ENCODE measurements around the gene AASDHPPT. TPM values are rescaled to one million over a fixed set of nuclear protein-coding genes. Genes with fewer than 3 reads are reported as not detected.

AASDHPPT gene
- polyA plus RNA-seq, 1 donor from 2014 or later = 322 TPM

DNA sequence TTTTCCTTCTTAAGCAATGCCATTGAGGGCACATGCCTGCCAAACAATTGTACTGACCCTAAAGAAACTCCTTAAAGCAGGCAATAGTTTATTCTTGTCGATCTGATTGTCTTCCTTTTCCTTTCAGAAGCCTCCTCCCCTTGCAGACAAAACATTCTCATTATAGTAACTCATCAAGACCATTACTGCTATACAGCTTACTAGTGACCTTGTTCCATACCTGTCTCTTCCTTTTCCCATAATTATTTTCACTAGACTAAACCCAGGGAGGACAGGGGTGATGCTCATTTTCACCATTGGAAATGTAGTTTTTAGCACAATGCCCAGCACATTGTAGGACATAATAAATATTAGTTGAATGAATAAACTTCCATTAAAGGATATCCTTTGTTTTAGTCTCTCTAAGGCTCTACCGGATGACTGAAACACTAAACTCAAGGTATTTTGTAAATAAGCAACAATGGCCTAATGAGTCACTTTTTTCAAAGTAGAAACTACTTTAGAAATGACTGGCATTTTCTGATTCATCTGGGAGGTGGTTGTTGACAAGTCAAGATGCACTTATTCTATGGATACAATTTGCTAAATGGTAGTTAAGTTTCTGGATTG, 46.2 kb upstream of the AASDHPPT start:
- Histone ChIP-seq H3K9me3 (ENCODE audit: low read length) (no peaks in the 10 kb centered on the region), H3K9ac (ENCODE audit: low read length) (no peak overlapping the region), H2AFZ (ENCODE audit: low read depth, low read length) (no peak overlapping the region), H3K27ac (ENCODE audit: low read length) (no peak overlapping the region), H4K20me1 (ENCODE audit: insufficient read depth) (no peaks in the 10 kb centered on the region), H3K36me3 (ENCODE audit: insufficient read depth, low read length) (no peaks in the 10 kb centered on the region), H3K9me2 (ENCODE audit: insufficient read depth, low read length) (no peaks in the 10 kb centered on the region), H3K4me2 (ENCODE audit: low read length) (no peak overlapping the region), H3K4me3 (ENCODE audit: low read length) (no peak overlapping the region), H3K79me2 (replicated peaks; ENCODE audit: insufficient read depth, low read length) (no peaks in the 10 kb centered on the region), H3K27me3 (ENCODE audit: insufficient read depth, low read depth, low read length) (no peaks in the 10 kb centered on the region), H3F3A (ENCODE audit: insufficient read depth, low read length, poor library complexity, severe bottlenecking) (no peaks in the 10 kb centered on the region)
- TF ChIP-seq, protein P1, sequence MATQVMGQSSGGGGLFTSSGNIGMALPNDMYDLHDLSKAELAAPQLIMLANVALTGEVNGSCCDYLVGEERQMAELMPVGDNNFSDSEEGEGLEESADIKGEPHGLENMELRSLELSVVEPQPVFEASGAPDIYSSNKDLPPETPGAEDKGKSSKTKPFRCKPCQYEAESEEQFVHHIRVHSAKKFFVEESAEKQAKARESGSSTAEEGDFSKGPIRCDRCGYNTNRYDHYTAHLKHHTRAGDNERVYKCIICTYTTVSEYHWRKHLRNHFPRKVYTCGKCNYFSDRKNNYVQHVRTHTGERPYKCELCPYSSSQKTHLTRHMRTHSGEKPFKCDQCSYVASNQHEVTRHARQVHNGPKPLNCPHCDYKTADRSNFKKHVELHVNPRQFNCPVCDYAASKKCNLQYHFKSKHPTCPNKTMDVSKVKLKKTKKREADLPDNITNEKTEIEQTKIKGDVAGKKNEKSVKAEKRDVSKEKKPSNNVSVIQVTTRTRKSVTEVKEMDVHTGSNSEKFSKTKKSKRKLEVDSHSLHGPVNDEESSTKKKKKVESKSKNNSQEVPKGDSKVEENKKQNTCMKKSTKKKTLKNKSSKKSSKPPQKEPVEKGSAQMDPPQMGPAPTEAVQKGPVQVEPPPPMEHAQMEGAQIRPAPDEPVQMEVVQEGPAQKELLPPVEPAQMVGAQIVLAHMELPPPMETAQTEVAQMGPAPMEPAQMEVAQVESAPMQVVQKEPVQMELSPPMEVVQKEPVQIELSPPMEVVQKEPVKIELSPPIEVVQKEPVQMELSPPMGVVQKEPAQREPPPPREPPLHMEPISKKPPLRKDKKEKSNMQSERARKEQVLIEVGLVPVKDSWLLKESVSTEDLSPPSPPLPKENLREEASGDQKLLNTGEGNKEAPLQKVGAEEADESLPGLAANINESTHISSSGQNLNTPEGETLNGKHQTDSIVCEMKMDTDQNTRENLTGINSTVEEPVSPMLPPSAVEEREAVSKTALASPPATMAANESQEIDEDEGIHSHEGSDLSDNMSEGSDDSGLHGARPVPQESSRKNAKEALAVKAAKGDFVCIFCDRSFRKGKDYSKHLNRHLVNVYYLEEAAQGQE (IDR thresholded peaks at IDR 0.05; ENCODE audit: borderline replicate concordance) = no peak
- TF ChIP-seq SMC3 (conservative IDR thresholded peaks at IDR 0.05; ENCODE audit: poor library complexity) = no peak
- no peak for TF ChIP-seq RAD21 (conservative IDR thresholded peaks at IDR 0.05)
- no peak for TF ChIP-seq POLR2AphosphoS5 (IDR thresholded peaks at IDR 0.05)
- no peak for TF ChIP-seq MXI1 (conservative IDR thresholded peaks at IDR 0.05; ENCODE audit: poor library complexity, severe bottlenecking)
- TF ChIP-seq TAF1 (IDR thresholded peaks at IDR 0.05; ENCODE audit: low read depth) = no peak
- TF ChIP-seq, protein P2, sequence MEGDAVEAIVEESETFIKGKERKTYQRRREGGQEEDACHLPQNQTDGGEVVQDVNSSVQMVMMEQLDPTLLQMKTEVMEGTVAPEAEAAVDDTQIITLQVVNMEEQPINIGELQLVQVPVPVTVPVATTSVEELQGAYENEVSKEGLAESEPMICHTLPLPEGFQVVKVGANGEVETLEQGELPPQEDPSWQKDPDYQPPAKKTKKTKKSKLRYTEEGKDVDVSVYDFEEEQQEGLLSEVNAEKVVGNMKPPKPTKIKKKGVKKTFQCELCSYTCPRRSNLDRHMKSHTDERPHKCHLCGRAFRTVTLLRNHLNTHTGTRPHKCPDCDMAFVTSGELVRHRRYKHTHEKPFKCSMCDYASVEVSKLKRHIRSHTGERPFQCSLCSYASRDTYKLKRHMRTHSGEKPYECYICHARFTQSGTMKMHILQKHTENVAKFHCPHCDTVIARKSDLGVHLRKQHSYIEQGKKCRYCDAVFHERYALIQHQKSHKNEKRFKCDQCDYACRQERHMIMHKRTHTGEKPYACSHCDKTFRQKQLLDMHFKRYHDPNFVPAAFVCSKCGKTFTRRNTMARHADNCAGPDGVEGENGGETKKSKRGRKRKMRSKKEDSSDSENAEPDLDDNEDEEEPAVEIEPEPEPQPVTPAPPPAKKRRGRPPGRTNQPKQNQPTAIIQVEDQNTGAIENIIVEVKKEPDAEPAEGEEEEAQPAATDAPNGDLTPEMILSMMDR (IDR thresholded peaks at IDR 0.05; ENCODE audit: poor library complexity, severe bottlenecking) = no peak
- no peak for TF ChIP-seq EZH2 (IDR thresholded peaks at IDR 0.05; ENCODE audit: borderline replicate concordance, insufficient read depth, low read length, poor library complexity, severe bottlenecking)
- TF ChIP-seq EP300 (conservative IDR thresholded peaks at IDR 0.05; ENCODE audit: poor library complexity, severe bottlenecking) = no peak

DNA sequence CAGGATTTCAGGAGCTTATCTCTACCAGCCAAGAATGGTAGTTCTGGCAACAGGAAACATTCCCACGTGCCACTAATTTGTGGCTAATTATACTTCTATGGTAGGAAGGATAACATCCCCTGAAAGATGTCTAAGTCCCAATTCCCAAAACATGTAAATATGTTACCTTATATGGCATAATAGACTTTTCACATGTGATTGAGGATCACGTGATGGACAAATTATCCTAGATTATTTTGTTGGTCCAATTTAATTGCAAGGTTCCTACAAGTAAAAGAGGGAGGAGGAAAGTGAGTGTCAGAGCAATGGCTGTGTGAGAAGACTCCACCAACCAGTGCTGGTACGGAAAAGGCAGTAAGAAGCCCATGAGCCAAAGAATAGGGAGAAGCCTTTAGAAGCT, 45.5 kb upstream of the AASDHPPT start:
- no peak for TF ChIP-seq SMC3 (conservative IDR thresholded peaks at IDR 0.05; ENCODE audit: poor library complexity)
- no peak for TF ChIP-seq RAD21 (conservative IDR thresholded peaks at IDR 0.05)
- TF ChIP-seq TAF1 (IDR thresholded peaks at IDR 0.05; ENCODE audit: low read depth) = no peak
- no peak for TF ChIP-seq MXI1 (conservative IDR thresholded peaks at IDR 0.05; ENCODE audit: poor library complexity, severe bottlenecking)
- TF ChIP-seq EP300 (conservative IDR thresholded peaks at IDR 0.05; ENCODE audit: poor library complexity, severe bottlenecking) = no peak
- TF ChIP-seq, protein P2 (IDR thresholded peaks at IDR 0.05; ENCODE audit: poor library complexity, severe bottlenecking) = no peak
- TF ChIP-seq POLR2AphosphoS5 (IDR thresholded peaks at IDR 0.05) = no peak
- no peak for TF ChIP-seq EZH2 (IDR thresholded peaks at IDR 0.05; ENCODE audit: borderline replicate concordance, insufficient read depth, low read length, poor library complexity, severe bottlenecking)
- TF ChIP-seq, protein P1 (IDR thresholded peaks at IDR 0.05; ENCODE audit: borderline replicate concordance) = no peak
- Histone ChIP-seq H3K27ac (ENCODE audit: low read length) (no peak overlapping the region), H3K36me3 (ENCODE audit: insufficient read depth, low read length) (no peaks in the 10 kb centered on the region)

More for the DNA sequence above, 45.5 kb upstream of the AASDHPPT start:
- no peaks in the 10 kb centered on the region for H3K9me2 ChIP-seq (ENCODE audit: insufficient read depth, low read length)
- no peaks in the 10 kb centered on the region for H4K20me1 ChIP-seq (ENCODE audit: insufficient read depth)
- no peaks in the 10 kb centered on the region for H3F3A ChIP-seq (ENCODE audit: insufficient read depth, low read length, poor library complexity, severe bottlenecking)
- no peaks in the 10 kb centered on the region for H3K27me3 ChIP-seq (ENCODE audit: insufficient read depth, low read depth, low read length)
- no peaks in the 10 kb centered on the region for H3K9me3 ChIP-seq (ENCODE audit: low read length)
- H2AFZ ChIP-seq (ENCODE audit: low read depth, low read length) = no peak overlapping the region
- no peak overlapping the region for H3K9ac ChIP-seq (ENCODE audit: low read length)
- H3K79me2 ChIP-seq (replicated peaks; ENCODE audit: insufficient read depth, low read length) = no peaks in the 10 kb centered on the region
- H3K4me3 ChIP-seq (ENCODE audit: low read length) = no peak overlapping the region
- H3K4me2 ChIP-seq (ENCODE audit: low read length) = no peak overlapping the region

Data from neural cell (in vitro differentiated cells).